Subcutaneous abdominal adipose tissue (tissue), 5 donors: Measurements from ENCODE around the gene ORC1.
A peak's percentile ranks its signal among the peaks of the same experiment; 100 is the strongest.

Experiments used
- H3K27ac ChIP-seq: one replicate; pipeline ENCODE4 v1.7.0; 2013; ENCODE audit warnings: low read depth, mild to moderate bottlenecking, inconsistent platforms, low read length, moderate library complexity
- H3K27me3 ChIP-seq, 5 donors: one replicate each; pipeline ENCODE4 v1.7.0; 2013; ENCODE audit warnings: low read length in 5 of 5, inconsistent platforms in 1 of 5; ENCODE audit not compliant: control insufficient read depth in 5 of 5, insufficient read depth in 4 of 5
- H3K36me3 ChIP-seq, 5 donors: one replicate each; pipeline ENCODE4 v1.7.0; 2013; ENCODE audit warnings: low read length in 5 of 5; ENCODE audit not compliant: control insufficient read depth in 5 of 5, insufficient read depth in 5 of 5
- H3K4me1 ChIP-seq, 5 donors: one replicate each; pipeline ENCODE4 v1.7.0; 2013; ENCODE audit warnings: low read length in 5 of 5, mild to moderate bottlenecking in 3 of 5, moderate library complexity in 1 of 5; ENCODE audit not compliant: control insufficient read depth in 5 of 5, insufficient read depth in 5 of 5
- H3K4me3 ChIP-seq, 5 donors: one replicate each; pipeline ENCODE4 v1.7.0; 2013; ENCODE audit warnings: low read length in 5 of 5, low read depth in 1 of 5
- H3K9ac ChIP-seq, 5 donors: one replicate each; pipeline ENCODE4 v1.7.0; 2013; ENCODE audit warnings: low read length in 5 of 5, mild to moderate bottlenecking in 4 of 5, moderate library complexity in 3 of 5
- H3K9me3 ChIP-seq, 5 donors: one replicate each; pipeline ENCODE4 v1.7.0; 2013; ENCODE audit warnings: low read length in 5 of 5; ENCODE audit not compliant: control insufficient read depth in 5 of 5
- donor health status: healthy.
- donor health status: healthy.
- donor health status: healthy.
- donor health status: healthy.
- donor health status: healthy.

ORC1 gene

DNA sequence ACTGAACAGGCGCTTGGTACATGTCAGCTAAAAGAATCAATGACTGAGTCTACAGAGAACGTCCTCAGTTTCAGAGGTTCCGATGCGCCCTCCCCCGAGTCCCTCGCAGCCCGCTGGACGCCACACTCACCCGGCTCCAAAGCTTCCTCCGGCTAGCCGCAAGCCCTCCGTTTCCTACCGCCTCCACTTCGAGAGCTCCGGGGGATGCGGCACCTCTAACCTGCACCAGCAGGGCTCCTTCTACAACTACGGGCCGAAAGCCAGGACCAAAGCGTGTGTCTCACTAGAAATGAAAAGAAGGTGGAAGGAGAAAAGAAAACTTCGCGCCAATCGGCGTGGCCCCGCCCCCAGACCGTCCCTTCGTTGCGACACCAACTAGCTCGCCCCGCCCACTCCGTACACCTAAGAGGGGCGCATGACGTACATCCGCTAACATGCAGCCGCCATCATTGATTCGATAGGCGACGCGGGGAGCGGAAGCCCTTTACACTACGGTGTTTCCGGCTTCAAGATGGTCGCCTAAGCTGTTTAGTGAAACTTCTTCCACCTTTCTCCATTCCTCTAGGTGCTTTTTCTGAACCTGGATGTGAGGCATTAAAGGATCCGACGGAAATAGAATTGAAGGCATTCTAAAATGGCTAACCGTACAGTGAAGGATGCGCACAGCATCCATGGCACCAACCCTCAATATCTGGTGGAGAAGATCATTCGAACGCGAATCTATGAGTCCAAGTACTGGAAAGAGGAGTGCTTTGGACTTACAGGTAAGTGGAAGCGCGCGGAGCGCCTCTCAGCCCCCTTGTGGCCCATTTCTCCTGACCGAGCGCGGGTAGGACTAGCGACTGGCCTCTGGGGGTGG lies at the start of gene ORC1, which contains the start of gene PRPF38A:
Gene ORC1, minus strand, starts transcription at position 308 of the 859 bp plus-strand sequence. CDS start 2,200 bp downstream, outside the sequence.
Gene PRPF38A, plus strand, starts transcription at position 487 of the 859 bp plus-strand sequence. Its CDS starts 148 bp downstream, at position 635.
- H3K36me3 ChIP-seq = peaks cover 12 to 22% (median 18%) of the 10 kb centered on the region in 5 donors
- H3K9ac ChIP-seq = peak within 1 kb of the TSS; percentile 71 to 93 (median 90)
- no peaks in the 10 kb centered on the region for H3K27me3 ChIP-seq
- H3K4me3 ChIP-seq = peak within 1 kb of the TSS; percentile 93 to 100 (median 98)
- H3K4me1 ChIP-seq = peaks cover 4 to 22% (median 20%) of the 10 kb centered on the region in 5 donors
- peak within 1 kb of the TSS; percentile 74 for H3K27ac ChIP-seq
- no peaks in the 10 kb centered on the region for H3K9me3 ChIP-seq

GRCh38 chr1:52444463-52444862 lies 40.2 kb upstream of the ORC1 start:
- Histone ChIP-seq H3K9me3 (no peaks in the 10 kb centered on the region), H3K27ac (no peak overlapping the region), H3K9ac (no peak overlapping the region), H3K27me3 (no peaks in the 10 kb centered on the region), H3K4me1 (no peaks in the 10 kb centered on the region), H3K36me3 (peaks cover 20 to 49% (median 36%) of the 10 kb centered on the region in 5 donors), H3K4me3 (no peak overlapping the region)

DNA sequence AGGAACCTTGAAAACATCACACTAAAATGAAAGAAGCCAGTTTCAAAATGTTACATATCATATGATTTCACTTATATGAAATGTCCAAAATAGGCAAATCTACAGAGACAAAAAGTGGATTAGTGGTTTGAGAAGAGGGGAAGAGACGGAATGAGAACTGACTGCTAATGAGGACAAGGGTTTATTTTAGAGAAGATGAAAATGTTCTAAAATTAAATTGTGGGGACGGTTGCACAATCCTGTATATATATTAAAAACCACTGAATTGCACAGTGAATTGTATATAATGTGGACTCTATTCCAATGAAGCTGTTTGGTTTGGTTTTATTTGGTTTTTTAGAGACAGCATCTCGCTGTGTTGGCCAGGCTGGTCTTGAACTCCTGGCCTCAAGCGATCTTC lies 35.8 kb upstream of the ORC1 start:
- H3K27me3 ChIP-seq = no peaks in the 10 kb centered on the region
- H3K4me3 ChIP-seq = no peak overlapping the region
- H3K9me3 ChIP-seq = no peaks in the 10 kb centered on the region
- no peak overlapping the region for H3K27ac ChIP-seq
- H3K4me1 ChIP-seq = no peaks in the 10 kb centered on the region
- H3K36me3 ChIP-seq = peaks cover 24 to 46% (median 31%) of the 10 kb centered on the region in 5 donors
- no peak overlapping the region for H3K9ac ChIP-seq

- no peaks in the 10 kb centered on the region for H3K27me3 ChIP-seq
- peaks cover 29 to 55% (median 35%) of the 10 kb centered on the region in 5 donors for H3K36me3 ChIP-seq
- no peak overlapping the region for H3K9ac ChIP-seq
- H3K9me3 ChIP-seq = no peaks in the 10 kb centered on the region
- no peak overlapping the region for H3K27ac ChIP-seq
- H3K4me3 ChIP-seq = no peak overlapping the region
- no peaks in the 10 kb centered on the region for H3K4me1 ChIP-seq
Measured at GRCh38 chr1:52436817-52437216, 32.6 kb upstream of the ORC1 start.

GRCh38 chr1:52435650-52436049 lies 31.4 kb upstream of the ORC1 start:
- Histone ChIP-seq H3K4me1 (no peaks in the 10 kb centered on the region), H3K4me3 (no peak overlapping the region), H3K27me3 (no peaks in the 10 kb centered on the region), H3K9ac (no peak overlapping the region), H3K27ac (no peak overlapping the region), H3K9me3 (no peaks in the 10 kb centered on the region), H3K36me3 (peaks cover 32 to 55% (median 39%) of the 10 kb centered on the region in 5 donors)

GRCh38 chr1:52435211-52435610 lies 31.0 kb upstream of the ORC1 start:
- peaks cover 35 to 60% (median 41%) of the 10 kb centered on the region in 5 donors for H3K36me3 ChIP-seq
- H3K27me3 ChIP-seq = no peaks in the 10 kb centered on the region
- no peak overlapping the region for H3K9ac ChIP-seq
- H3K27ac ChIP-seq = no peak overlapping the region
- H3K4me3 ChIP-seq = no peak overlapping the region
- H3K4me1 ChIP-seq = no peaks in the 10 kb centered on the region
- no peaks in the 10 kb centered on the region for H3K9me3 ChIP-seq

DNA sequence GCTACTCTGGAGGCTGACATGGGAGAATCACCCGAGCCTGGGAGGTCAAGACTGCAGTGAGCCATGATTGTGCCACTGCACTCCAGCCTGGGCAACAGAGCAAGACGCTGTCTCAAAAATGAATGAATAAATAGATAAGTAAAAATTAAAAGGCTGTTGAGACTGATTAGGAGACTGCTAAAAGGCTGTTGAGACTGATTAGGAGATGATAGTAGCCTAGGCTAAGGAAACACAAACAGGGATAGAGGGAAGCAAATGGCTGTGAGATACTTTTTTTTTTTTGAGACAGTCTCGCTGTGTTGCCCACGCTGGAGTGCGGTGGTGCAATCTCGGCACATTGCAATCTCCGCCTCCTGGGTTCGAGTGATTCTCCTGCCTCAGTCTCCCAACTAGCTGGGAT lies 28.6 kb upstream of the ORC1 start:
- H3K27ac ChIP-seq = no peak overlapping the region
- no peak overlapping the region for H3K9ac ChIP-seq
- H3K4me1 ChIP-seq = no peaks in the 10 kb centered on the region
- no peaks in the 10 kb centered on the region for H3K9me3 ChIP-seq
- H3K27me3 ChIP-seq = no peaks in the 10 kb centered on the region
- H3K4me3 ChIP-seq = no peak overlapping the region
- peaks cover 24 to 58% (median 37%) of the 10 kb centered on the region in 5 donors for H3K36me3 ChIP-seq

GRCh38 chr1:52427152-52427551 lies 22.9 kb upstream of the ORC1 start:
- H3K9me3 ChIP-seq = no peaks in the 10 kb centered on the region
- no peak overlapping the region for H3K9ac ChIP-seq
- peaks cover 27 to 52% (median 35%) of the 10 kb centered on the region in 5 donors for H3K36me3 ChIP-seq

DNA sequence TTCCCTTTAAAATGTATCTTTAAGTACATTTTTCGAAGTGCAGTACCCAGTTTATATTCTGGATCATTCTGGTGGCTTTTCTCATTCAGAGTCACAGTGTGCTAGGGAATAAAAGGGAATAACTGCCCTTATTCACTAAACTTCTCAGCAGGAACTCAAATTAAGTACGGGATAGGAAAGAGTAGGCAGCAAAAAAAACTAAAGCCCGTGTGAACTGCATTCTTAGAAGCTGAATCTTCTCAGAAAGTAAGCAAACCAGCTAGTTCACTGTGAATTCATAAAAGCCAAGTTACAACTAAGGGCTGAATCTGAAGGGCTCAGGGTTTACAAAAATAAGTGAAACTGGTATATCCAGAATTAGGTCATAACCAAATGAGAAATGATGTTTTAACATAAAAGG lies 22.1 kb upstream of the ORC1 start:
- Histone ChIP-seq H3K27me3 (no peaks in the 10 kb centered on the region), H3K9me3 (no peaks in the 10 kb centered on the region), H3K36me3 (peaks cover 26 to 52% (median 37%) of the 10 kb centered on the region in 5 donors), H3K4me3 (no peak overlapping the region), H3K4me1 (peaks cover 0 to 9% (median 0%) of the 10 kb centered on the region in 5 donors), H3K9ac (no peak overlapping the region), H3K27ac (no peak overlapping the region)

More at GRCh38 chr1:52427152-52427551, 22.9 kb upstream of the ORC1 start:
- H3K4me1 ChIP-seq = peaks cover 0 to 9% (median 0%) of the 10 kb centered on the region in 5 donors
- no peaks in the 10 kb centered on the region for H3K27me3 ChIP-seq
- no peak overlapping the region for H3K27ac ChIP-seq
- H3K4me3 ChIP-seq = no peak overlapping the region

GRCh38 chr1:52424813-52425212 lies 20.6 kb upstream of the ORC1 start:
- Histone ChIP-seq H3K9ac (no peak overlapping the region), H3K4me3 (no peak overlapping the region), H3K27me3 (no peaks in the 10 kb centered on the region), H3K36me3 (peaks cover 19 to 49% (median 27%) of the 10 kb centered on the region in 5 donors), H3K27ac (no peak overlapping the region), H3K9me3 (no peaks in the 10 kb centered on the region), H3K4me1 (peaks cover 0 to 9% (median 0%) of the 10 kb centered on the region in 5 donors)
